ENCODE data around the gene PRKX. TPM values are rescaled to one million over a fixed set of nuclear protein-coding genes. Genes with fewer than 3 reads are reported as not detected.
"Not testable (repeated sequence)": the region's sequence is repeated elsewhere in the genome, so short reads cannot be mapped to it uniquely, and the experiment has no call there.

Gene PRKX
- total RNA-seq, 1 donor from 2014 or later: 27.3 TPM

DNA sequence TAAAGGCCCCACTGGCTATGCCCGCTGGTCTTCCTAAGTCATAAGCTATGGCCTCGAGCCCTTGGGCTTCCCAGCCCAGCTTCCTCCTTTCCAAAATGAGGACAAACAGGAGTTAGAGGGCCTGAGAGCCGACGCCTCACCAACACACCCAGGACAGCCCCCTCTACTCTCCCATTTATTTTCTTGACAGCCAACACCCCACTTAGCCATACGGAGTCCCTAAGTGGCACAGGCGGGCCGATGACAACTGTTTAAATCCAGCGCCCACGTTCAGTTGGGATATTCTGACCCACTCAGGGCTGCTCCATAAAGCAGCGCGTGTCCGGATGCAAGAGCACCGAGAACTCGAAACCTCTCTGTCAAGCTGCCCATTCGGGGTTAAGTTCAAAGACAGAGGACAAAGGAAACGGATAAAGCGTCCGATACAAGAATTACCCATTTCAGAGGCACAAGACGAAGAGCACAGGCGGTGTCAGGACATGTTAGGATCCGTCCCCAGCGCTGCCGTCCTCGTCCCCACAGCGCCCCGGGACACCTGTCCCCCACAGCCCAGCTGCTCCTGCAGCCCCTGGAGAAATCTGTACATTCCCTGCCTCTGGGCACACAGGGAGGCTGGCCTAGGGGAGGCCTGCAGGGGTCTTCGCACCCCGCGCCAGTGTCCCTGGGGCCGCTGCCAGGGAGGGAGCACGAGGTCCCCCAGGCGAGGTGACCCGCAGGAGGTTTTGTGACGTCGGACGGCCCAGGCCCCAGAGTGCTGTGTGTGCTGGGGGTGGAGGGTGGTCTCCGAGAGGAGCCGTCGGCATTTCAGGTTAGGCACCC lies 1.2 kb downstream of the PRKX start:
- intact Hi-C loops (cut with DNase I): no loop called here
- ATAC-seq: peak; percentile 12 to 31
- Histone ChIP-seq H3K27me3 (ENCODE audit: low read depth) (no peaks in the 10 kb centered on the region), H3K36me3 (no peaks in the 10 kb centered on the region), H3K4me1 (no peaks in the 10 kb centered on the region), H3K9me3 (no peaks in the 10 kb centered on the region), H3K4me3 (peak overlapping the region; percentile 66), H3K27ac (peak overlapping the region; percentile 77)
- TF ChIP-seq, protein P1, sequence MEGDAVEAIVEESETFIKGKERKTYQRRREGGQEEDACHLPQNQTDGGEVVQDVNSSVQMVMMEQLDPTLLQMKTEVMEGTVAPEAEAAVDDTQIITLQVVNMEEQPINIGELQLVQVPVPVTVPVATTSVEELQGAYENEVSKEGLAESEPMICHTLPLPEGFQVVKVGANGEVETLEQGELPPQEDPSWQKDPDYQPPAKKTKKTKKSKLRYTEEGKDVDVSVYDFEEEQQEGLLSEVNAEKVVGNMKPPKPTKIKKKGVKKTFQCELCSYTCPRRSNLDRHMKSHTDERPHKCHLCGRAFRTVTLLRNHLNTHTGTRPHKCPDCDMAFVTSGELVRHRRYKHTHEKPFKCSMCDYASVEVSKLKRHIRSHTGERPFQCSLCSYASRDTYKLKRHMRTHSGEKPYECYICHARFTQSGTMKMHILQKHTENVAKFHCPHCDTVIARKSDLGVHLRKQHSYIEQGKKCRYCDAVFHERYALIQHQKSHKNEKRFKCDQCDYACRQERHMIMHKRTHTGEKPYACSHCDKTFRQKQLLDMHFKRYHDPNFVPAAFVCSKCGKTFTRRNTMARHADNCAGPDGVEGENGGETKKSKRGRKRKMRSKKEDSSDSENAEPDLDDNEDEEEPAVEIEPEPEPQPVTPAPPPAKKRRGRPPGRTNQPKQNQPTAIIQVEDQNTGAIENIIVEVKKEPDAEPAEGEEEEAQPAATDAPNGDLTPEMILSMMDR (IDR thresholded peaks at IDR 0.05): no peak
- DNase-seq: no peak

DNA sequence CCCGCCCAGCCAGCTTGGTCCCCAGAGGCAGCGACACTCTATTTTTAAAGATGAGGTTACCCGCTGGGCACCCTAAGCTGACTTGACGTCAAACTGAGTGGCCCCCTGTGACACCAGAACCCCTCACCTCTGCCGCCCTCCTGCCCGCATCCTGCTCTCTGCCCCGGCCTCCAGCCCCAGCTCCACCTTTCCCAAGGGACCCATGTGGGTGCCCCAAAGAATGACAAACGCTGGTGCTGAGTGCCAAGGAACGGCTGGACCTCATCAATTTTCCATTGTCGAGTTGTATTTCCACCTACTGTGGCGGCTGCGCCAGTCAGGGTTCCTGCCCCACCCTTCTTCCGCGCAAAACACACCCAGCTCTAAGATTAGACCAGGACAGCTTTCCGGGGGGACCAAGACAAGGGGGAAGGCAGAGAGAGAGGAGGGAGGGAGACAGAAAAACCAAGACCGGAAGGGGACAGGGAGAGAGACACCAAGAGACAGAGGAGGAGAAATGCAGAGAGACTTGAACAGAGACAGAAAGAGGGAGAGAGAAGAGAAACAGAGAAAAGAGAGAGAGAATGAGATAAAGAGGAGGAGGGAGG lies 2.0 kb downstream of the PRKX start:
- no peaks in the 10 kb centered on the region for H3K4me1 ChIP-seq
- H3K36me3 ChIP-seq: no peaks in the 10 kb centered on the region
- no peaks in the 10 kb centered on the region for H3K9me3 ChIP-seq
- intact Hi-C loops (cut with DNase I): no loop called here
- H3K27ac ChIP-seq: peak overlapping the region; percentile 77
- ATAC-seq (no peak), DNase-seq (no peak)
- no peaks in the 10 kb centered on the region for H3K27me3 ChIP-seq (ENCODE audit: low read depth)
- peak overlapping the region; percentile 66 for H3K4me3 ChIP-seq
- TF ChIP-seq, protein P1 (IDR thresholded peaks at IDR 0.05): no peak

DNA sequence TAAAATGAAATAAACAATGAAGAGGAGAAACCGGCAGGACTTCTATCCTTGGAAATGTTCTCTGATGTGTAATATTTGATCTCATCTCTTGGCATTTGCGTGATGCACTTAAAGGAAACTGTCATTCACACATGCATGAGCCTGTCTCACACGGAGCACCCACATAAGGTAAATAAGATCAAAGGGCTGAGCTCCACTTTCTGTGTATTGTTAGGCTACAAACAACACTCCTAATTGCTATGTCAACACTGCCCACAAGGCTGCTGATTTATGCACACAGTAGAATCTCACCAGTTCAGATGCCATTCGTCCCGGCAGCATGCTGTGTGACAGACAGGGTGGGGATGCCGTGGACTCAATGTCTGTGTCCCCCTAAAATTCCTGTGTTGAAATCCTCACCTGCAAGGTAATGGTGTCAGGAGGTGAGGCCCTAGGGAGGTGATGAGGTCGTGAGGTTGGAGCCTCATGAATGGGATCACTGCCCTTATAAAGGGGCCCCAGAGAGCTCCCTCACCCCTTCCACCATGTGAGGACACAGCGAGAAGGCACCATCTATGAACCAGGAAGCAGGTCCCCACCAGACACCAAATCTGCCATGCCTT lies 5.7 kb downstream of the PRKX start:
- DNase-seq; H3K4me3 ChIP-seq; intact Hi-C loops (cut with DNase I); H3K27ac ChIP-seq; H3K27me3 ChIP-seq (ENCODE audit: low read depth); H3K9me3 ChIP-seq; H3K4me1 ChIP-seq; H3K36me3 ChIP-seq: not testable (repeated sequence)
- ATAC-seq: peak; percentile 28 to 32

DNA sequence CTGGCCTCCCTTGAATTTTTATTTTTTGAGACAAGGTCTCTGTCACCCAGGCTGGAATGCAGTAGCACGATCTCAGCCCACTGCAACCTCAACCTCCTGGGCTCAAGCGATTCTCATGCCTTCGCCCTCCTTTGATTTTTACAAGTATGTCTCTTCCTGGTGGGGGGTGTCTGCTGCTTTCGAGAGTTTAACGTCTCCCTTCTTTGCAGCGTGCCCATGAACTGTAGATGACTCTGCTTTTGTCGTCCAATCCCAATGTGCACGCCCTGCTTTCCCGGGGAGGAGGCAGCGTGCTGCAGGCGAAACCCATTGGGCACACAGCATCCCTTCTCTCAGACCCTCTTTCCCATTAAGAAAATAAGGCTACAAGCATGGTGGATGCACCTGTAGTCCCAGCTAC lies 7.0 kb downstream of the PRKX start:
- no peak for ATAC-seq
- H3K36me3 ChIP-seq: no peaks in the 10 kb centered on the region
- H3K9me3 ChIP-seq: no peaks in the 10 kb centered on the region
- no peaks in the 10 kb centered on the region for H3K27me3 ChIP-seq (ENCODE audit: low read depth)
- DNase-seq: no peak
- TF ChIP-seq, protein P1 (IDR thresholded peaks at IDR 0.05): no peak
- H3K4me1 ChIP-seq: no peaks in the 10 kb centered on the region
- intact Hi-C loops (cut with DNase I): no loop called here
- H3K27ac ChIP-seq: no peak overlapping the region
- no peak overlapping the region for H3K4me3 ChIP-seq

DNA sequence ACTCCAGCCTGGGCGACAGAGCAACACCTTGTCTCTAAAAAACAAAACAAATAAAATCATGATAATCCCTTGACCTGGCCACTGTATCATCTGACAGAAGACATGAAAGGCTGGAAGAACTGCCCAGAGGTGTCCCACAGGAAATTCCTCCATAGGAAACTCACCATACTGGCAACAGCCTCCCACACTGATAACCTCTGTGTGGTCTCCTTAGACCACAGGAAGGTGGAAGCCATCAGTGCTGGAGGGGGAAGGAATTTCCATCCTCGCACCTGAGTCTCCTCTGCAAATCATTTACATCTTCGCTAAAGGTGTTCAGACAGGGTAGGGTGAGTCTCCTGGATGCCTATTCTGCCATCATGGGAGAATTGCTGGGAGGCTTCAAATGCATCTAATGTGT lies 10.2 kb downstream of the PRKX start:
- H3K27ac ChIP-seq; H3K4me3 ChIP-seq; H3K9me3 ChIP-seq; intact Hi-C loops (cut with DNase I); H3K4me1 ChIP-seq; H3K27me3 ChIP-seq (ENCODE audit: low read depth); ATAC-seq; DNase-seq; H3K36me3 ChIP-seq: not testable (repeated sequence)

DNA sequence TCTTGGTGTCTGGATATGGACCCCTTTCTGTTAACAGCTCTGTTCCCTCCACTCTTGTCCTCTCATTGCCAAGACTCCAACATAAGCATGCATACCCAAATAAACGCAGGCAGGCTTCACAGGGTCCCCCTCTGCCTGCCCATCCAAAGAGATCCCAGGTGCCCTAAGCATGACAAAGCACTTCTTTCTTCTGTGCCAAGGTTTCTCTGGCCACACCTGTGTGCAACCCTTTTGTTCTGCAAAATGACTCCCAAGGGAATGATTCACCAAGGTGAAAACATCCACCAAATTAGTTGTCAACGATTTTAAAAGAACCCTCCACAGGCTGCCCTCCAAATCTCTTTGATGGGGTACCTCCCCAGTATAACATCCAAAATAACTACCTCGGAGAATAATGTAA lies 11.4 kb downstream of the PRKX start:
- ATAC-seq; H3K27ac ChIP-seq; H3K36me3 ChIP-seq; DNase-seq; H3K9me3 ChIP-seq; H3K27me3 ChIP-seq (ENCODE audit: low read depth); H3K4me1 ChIP-seq; H3K4me3 ChIP-seq; intact Hi-C loops (cut with DNase I): not testable (repeated sequence)

DNA sequence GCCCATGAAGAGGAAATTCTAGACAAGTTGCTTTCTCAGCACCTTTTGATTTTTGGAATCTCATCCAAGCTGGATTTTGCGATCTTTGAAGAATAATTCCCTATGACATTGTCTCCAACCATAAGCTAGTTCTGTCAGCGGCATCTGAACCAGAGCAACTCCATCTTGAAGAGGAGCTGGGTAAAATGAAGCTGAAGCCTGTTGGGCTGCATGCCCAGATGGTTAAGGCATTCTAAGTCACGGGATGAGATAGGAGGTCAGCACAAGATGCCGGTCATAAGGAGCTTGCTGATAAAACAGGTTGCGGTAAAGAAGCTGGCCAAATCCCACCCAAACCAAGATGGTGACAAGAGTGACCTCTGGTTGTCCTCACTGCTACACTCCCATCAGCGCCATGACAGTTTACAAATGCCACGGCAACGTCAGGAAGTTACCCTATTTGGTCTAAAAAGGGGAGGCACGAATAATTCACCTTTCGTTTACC lies 12.0 kb downstream of the PRKX start:
- H3K27me3 ChIP-seq (ENCODE audit: low read depth); ATAC-seq; DNase-seq; H3K9me3 ChIP-seq; H3K27ac ChIP-seq; H3K4me1 ChIP-seq; H3K36me3 ChIP-seq; H3K4me3 ChIP-seq; intact Hi-C loops (cut with DNase I): not testable (repeated sequence)
